GM19452 (cell line): ENCODE results near the gene TBC1D4.

Source experiments
- ATAC-seq: cut with Tn5 transposase; IDR thresholded peaks from one replicate; pipeline ENCODE4 v1.9.1; 2021; ENCODE audit not compliant: unreplicated experiment

Gene TBC1D4

GRCh38 chr13:75395066-75395465, 86.9 kb downstream of the TBC1D4 start:
- no peak for ATAC-seq

DNA sequence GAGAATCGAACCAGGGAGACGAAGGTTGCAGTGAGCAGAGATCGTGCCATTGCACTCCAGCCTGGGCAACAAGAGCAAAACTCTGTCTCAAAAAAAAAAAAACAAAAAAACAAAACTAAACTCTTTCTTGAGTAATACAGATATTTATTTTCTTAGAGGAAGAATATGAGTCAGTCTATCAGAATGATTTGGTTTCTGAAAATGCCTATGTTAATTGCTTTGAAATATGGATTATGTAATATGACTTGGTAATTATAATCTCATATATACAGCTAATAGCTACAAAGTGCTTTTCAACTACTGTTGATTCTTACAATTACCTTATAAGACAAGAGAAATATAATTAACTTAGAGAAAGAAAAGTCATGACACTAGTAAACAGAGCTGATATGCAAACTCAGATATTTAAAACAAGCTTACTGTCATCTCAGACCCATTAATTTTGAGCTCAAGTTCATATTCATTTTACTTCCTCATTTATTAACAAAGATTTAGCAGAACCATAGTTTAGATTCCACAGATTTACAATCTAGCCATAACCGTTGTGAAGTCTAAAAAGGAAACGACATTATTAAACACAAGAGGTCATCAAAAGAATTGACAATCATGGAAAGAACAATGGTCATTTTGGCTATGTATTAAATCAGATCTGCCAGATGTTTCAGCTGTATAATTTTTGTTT, 88.0 kb downstream of the TBC1D4 start:
- ATAC-seq: no peak

GRCh38 chr13:75391432-75392100, 90.4 kb downstream of the TBC1D4 start:
- ATAC-seq: no peak

GRCh38 chr13:75390229-75390628, 91.7 kb downstream of the TBC1D4 start:
- ATAC-seq: no peak

DNA sequence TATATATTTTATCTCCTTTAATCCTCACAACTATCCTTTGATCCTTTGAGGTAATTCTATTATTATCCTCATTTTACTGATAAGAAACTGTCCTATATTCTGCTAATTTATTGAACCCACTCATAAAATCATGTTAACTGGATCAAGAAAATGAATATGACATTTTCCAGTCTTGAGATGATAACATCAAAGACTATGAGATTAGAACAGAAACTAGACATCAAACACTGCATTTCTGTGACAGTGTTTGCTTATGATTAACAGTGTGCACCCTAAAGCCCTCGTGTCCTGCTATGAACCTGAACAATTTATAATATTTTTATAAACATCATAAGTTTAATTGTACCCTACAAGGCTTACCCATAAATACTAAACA, 96.3 kb downstream of the TBC1D4 start:
- ATAC-seq: no peak

- no peak for ATAC-seq
Observed at GRCh38 chr13:75384879-75385707, 96.9 kb downstream of the TBC1D4 start.

DNA sequence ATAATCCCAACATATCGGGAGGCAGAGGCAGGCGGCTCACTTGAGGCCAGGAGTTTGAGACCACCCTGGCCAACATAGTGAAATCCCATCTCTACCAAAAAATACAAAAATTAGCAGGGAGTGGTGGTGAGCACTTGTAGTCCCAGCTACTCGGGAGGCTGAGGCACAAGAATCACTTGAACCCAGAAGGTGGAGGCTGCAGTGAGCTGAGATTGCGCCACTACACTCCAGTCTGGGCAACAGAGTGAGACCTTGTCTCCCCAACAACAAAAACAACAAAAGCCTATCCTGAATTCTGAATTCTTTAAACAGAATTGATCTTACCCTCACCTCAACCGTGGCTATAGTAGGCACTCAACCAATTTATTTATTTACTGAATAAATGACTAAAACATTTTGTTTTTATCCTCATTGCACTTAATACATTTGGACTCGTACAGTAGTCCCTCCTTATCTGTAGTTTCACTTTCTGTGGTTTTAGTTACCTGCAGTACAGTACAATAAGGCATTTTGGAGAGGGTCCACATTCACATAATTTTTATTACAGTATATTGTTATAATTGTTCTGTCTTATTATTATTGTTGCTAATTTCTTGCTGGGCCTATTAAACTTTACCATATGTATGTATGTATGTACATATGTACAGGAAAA, 98.8 kb downstream of the TBC1D4 start:
- ATAC-seq: no peak

DNA sequence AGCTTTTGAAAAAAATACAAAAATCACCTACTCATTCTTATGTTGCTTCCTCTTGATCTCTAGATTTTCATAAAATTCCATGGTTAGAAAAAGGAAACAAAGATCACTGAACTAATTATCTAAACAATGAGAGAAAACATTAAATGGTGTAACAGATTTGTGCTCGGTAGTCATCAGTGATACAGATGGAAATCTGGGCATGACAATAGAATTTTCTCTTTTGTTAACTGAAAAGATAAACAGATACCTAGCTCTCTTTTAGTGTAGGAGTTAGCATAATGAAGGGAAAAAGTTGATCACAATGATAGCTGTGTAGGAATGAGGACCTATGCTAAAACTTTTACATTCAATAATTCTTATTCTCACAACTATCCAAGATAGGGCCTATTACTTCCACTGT, 103.7 kb downstream of the TBC1D4 start:
- ATAC-seq: no peak

- ATAC-seq: no peak
Observed at GRCh38 chr13:75376792-75377402, 105.1 kb downstream of the TBC1D4 start.

DNA sequence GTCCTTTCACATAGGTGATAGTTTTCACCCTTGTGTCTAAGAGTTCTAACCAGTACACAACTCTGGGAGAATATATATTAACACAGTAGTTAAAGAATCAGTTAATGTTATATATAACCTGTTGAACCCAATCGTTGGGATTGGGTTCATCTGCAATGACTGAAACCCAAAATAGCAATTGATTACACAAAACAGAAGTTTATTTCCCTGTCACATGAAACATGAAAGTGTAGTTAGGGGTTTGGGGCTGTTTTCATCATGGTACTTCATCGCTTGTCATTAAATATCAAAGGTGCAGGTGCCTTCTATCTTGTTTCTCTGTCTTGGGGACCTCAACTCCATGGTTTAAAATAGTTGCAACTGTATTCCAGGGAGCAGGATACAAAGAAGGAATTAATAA, 106.6 kb downstream of the TBC1D4 start:
- no peak for ATAC-seq

GRCh38 chr13:75373988-75374387, 108.0 kb downstream of the TBC1D4 start:
- ATAC-seq: no peak

GRCh38 chr13:75372923-75373841, 108.8 kb downstream of the TBC1D4 start:
- ATAC-seq: no peak

DNA sequence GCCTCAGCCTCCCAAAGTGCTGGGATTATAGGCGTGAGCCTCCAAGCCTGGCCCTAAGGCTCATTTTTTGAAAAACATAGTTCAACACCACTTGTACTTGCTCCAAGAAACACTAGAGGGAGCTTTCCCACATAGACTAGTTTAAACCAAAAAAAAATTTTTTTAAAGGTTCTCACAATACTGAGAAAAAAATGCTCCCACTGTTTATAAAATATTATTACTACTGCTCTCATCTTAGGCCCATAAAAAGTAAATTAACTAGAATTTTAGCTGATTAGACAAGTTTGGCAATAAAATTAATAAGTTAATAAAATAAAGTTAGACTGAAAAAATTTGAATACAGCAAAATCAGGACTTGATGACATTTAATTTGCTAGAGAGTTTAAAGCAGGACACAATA, 109.5 kb downstream of the TBC1D4 start:
- ATAC-seq: no peak

- no peak for ATAC-seq
Observed at GRCh38 chr13:75371203-75371602, 110.8 kb downstream of the TBC1D4 start.

DNA sequence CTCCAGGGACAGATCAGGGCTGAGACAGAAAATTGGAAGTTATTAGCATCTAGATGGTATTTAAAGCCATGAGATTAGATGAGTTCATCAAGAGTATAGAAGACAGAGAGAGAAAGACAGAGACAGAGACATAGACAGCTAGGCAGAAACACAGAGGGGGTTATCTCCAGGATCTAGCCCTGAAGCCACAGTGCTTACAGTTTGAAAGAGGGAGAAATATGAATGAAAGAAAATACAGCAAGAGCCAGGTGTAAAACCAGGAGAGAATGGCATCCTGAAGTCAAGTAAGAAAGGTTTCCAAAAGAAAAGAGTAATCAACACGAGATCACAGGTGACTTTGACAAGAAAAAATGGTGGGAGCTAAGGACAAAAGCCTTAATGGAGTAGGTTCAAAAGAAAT, 111.2 kb downstream of the TBC1D4 start:
- ATAC-seq: no peak

DNA sequence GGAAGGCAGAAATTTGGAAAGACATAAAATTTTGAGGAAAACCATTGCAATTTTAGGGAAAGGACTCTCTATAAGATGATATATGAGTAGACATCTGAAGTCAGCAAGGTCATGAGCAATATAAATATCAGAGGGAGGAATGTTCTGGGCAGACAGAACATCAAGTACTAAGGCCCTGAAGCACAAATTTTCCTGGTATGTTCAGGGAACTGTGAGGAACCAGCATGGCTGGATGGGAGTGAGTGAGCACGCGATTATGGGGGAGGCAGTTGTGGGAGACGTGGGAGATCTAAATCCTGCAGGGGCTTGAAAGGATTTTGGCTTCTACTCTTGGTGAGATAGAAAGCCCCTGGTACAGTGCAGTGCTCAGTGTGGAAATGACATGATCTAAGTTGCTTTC, 112.0 kb downstream of the TBC1D4 start:
- no peak for ATAC-seq

GRCh38 chr13:75368167-75368566, 113.8 kb downstream of the TBC1D4 start:
- no peak for ATAC-seq

DNA sequence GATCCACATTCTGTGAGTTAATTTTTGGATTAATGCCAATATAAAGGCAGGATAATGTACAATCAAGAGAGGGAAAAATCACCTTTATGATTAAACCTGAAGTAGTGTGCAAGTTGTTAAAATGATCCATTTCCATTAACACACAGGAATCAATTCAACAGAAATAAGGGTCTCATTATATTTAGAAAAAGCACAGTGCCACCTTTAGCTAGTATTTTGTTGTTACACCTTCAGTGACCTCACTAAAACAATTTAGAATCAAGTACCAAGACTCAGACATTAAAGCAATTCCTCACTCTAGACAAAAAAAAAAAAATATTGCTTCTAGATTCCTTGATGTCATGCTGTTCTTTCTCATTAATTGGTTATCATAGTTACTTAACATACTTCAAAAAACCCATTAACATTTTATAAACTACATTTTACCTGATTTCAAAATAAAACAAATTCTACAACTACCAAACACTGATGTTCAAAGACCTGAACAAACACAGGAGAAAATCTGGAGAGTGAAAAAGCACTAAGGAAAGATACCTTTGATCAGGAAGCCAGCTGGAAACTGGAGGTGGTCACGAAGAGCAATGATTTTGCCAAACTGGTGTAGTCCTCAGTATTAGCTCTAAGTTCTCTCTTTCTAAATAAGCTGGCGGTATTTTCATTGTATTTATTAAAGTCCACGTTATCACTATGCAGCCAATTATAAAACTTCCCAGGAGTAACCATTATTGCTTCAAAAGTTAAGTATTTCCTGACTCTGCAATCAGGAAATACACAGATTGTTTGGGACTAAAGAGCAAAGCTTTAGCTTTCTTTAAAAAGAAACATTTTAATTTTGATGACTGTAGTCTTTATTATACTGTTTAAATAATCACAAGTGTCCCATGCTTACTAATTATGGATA, 115.3 kb downstream of the TBC1D4 start:
- no peak for ATAC-seq

DNA sequence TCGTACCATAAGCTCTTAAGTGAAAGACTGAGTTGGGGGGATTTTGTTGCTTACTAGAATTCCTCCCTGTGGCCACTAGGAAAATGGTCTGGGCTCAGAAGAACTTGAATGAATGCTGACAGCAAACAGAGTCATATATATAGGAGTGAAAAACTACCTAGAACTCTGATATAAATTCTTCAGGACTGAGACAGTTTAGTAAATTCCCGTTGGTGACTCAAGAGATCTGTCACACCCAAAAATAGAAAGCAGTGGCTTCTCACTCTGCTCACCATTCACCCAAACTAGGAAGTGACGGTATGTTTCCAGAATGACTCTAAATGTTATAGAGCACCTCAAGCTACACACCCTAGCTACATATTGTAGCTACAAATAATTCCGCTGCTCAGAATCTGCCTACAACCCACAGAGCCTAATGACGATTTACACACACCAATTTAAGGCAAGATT, 116.2 kb downstream of the TBC1D4 start:
- peak; percentile 92 for ATAC-seq
